C1 segment of cervical spinal cord (tissue), 14 donors: ENCODE measurements around the gene TNPO1.

Experiments
- DNase-seq, 14 donors: peaks; one replicate each; lab custom pipeline; 2025; lab: John Stamatoyannopoulos, UW

Gene TNPO1

DNA sequence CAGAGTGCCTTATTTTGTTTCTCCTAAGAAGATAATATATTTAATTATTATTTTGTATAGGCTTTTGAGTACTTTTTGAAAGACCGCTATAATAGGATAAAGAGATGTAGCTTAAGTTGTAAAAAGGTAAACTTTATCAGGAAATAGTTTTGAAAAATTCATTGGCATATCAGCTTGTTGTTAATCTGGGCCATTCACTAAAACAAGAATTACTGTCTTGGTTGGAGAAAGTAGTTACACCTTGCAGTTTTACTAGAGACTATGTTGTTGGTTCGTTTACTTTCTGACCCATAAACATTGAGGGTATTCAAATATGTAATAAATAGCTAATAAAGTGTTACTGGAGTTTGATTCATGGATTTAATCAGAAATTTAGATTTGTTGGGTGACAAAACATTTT, 33.7 kb downstream of the TNPO1 start:
- no peak for DNase-seq

DNA sequence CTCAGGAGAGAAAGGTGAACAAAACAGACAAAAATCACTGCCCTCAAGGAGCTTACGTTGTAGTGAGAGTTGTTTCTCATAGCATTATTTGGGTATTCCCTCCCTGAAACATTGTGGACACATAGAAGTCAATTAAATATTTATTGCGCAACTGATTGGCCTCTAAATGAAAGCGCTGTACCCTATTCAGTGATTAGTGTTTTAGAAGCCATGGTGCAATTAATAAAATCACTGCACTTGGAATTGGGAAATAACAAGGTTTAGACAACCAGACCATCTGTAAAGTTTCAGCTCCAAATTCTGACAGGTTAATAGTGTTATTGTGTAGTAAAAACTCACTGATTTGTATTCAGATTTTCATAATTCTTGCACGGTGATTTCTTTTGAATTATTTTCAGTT, 35.9 kb downstream of the TNPO1 start:
- DNase-seq: no peak

GRCh38 chr5:72854419-72854818, 38.0 kb downstream of the TNPO1 start:
- no peak for DNase-seq

DNA sequence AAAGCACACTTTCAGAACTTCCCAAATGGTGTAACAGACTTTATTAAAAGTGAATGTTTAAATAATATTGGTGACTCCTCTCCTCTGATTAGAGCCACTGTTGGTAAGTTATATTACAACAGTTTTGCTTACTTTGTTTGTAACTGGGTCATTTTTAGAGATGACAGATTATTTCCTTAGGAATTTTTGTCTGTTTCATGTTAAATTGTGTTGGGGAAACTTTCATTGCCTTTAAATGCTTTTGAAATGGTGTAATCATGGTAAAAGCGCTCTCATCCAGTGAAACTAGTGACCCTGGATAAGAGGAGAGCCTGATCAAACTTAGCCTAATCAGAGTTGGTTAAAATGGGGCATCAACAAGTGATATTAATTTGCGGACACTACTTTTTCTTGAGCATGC, 39.4 kb downstream of the TNPO1 start:
- no peak for DNase-seq

DNA sequence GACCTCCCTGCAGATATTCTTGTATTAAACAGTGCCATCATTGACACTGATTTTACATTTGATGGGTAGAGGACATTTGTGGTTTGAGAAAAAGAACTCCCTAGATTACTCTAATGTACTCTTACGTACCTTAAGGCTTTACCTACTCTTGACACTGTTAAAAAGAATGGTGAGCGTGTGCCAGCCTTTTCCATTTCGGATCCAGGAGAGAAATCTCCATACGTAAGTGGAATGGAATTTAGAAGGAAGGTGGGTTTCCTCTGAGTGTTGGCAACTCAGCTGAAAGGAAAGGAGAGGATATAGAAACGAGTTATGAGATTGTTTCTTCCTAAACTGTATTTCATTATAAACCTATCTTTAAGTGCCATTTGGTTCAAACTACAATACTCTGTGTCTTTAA, 40.9 kb downstream of the TNPO1 start:
- no peak for DNase-seq

- no peak for DNase-seq
These were observed 42.7 kb downstream of the TNPO1 start for GRCh38 chr5:72859127-72859526.

DNA sequence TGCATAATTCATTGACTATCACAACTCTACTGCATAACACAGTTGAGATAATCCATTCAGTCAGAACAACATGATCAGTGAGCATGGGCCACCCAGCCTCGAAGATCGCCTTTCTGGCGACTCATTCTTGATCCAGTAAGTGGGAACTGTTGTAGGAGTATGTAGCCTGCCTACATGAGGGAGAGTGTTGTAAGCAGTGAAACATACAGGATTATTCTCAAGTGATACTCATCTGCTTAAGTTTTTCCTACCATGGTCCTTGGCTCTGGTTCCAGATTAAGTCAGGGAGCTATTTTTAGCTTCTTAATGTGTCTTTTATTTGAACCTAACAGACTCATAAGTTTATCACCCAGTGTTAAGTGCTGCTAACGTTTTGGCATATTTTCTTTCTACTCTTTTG, 44.0 kb downstream of the TNPO1 start:
- DNase-seq: no peak

DNA sequence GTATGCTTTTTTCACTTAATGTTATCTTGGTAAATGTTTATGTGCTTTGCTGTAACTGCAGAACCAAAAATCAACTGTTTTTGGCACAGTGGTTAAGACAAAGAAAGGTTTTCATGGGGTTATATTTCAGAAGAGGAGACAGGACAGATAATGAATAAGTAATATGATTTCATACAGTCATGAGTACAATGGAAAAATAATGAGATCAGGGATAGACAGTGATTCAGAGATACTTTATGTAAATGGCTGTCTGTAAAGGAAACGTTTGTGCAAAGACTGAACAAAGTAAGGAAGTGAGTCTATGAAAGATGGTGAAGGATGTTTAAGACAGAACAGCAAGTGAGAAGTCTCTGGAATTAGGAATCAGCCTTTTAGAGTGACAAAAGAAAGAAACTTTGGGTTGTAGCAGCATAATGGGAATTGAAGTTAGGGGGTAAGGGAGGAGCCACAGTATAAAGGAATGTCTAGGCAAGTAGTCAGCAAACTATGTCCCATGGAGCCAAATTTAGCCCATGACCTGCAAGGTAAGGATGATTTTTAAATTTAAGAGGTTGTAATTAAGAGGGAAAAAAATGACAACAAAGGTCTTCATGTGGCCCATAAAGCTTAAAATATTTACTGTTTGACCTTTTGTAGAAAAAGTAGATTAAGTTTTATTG, 55.0 kb downstream of the TNPO1 start:
- no peak for DNase-seq

- peak in 3 of 14 donors; percentile 2 to 14 (median 3) for DNase-seq
These were observed 62.4 kb downstream of the TNPO1 start for GRCh38 chr5:72878854-72879253.

DNA sequence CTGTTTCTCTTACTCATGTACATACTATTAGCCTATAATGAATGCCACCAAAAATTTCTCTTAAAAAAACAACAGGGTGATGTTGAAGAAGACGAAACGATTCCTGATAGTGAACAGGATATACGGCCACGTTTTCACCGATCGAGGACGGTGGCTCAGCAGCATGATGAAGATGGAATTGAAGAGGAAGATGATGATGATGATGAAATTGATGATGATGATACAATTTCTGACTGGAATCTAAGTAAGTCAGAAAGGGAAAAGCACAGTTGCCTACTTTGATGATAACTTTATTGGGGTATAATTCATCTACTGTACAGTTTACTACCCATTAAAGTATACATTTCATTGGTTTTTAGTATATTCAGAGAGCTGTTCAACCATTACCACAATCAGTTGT, 66.5 kb downstream of the TNPO1 start:
- no peak for DNase-seq

DNA sequence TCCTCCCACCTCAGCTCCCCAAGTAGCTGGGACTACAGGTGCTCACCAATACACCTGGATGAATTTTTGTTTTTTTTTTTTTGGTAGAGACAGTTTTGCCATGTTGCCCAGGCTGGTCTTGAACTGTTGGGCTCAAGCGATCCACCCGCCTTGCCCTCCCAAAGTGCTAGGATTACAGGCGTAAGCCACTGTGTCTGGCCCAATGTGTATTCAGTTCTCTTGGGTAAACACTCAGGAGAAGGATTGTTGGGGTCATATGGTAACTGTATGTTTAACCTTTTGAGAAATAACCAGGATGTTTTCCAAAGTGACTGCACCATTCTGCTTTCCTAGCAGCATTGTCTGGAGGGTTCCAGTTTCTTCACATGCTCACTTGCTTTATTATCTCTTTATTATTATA, 67.4 kb downstream of the TNPO1 start:
- DNase-seq: no peak

GRCh38 chr5:72884892-72885291, 68.4 kb downstream of the TNPO1 start:
- DNase-seq: no peak

DNA sequence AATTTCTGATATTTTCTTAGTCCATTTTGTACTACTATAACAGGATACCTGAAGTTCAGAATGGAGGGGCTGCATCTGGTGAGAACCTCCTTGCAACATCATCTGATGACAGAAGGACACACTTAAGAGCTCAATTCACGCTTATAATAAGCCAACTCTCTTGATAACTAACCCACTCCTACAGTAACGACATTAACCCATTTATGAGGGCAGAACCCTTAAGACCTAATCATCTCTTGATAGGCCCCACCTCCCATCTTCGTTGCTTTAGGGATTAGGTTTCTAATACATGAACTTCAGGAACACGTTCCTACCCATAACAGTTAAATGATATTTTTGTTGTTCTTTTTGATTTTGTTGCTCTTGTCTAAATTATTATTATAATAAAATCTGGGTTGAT, 69.4 kb downstream of the TNPO1 start:
- no peak for DNase-seq

DNA sequence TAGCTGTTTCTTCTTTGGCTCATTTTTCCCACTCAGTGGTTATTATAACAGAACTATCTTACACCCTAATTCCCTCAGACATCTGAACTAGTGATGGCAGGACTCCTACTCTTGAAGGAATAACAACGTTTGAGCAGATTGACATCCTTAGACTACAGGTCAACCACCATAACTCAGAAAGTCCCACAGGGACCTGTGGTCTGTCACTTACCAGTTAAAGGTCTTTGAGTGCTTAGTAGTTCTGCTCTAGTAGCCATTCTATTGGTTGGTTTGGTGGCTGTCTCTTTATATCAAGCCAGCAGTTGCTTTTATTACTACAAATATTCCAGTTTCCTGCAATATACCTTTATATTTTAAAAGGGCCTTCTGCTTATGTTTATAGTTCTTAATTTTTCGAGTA, 72.1 kb downstream of the TNPO1 start:
- no peak for DNase-seq

GRCh38 chr5:72889324-72889723, 72.9 kb downstream of the TNPO1 start:
- no peak for DNase-seq

- DNase-seq: no peak
These were observed 76.4 kb downstream of the TNPO1 start for GRCh38 chr5:72892846-72893245.

GRCh38 chr5:72895758-72896157, 79.3 kb downstream of the TNPO1 start:
- DNase-seq: no peak

- DNase-seq: no peak
These were observed 90.3 kb downstream of the TNPO1 start for GRCh38 chr5:72906806-72907205.

- DNase-seq: no peak
These were observed 92.2 kb downstream of the TNPO1 start for GRCh38 chr5:72908664-72909063.

DNA sequence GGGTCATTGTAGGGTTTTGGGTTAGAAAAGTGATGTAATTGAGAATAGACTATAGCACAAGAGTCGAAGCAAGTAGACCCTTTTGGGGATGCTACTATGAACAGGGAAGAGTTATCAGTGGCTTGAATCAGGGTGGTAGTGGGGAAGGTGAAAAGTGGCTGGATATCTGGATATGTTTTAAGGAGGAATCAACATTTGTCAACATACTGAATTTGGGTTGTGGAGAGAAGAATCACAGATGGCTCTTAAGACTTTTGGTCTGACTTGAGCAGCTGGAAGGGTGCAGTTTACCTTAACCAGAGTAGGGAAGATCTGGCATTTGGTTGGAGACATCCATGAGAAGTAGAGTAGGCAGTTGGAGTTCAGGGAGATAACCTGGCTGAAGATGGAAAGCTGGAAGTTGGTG, 100.9 kb downstream of the TNPO1 start:
- DNase-seq: no peak

- DNase-seq: no peak
These were observed 104.4 kb downstream of the TNPO1 start for GRCh38 chr5:72920690-72921502.

DNA sequence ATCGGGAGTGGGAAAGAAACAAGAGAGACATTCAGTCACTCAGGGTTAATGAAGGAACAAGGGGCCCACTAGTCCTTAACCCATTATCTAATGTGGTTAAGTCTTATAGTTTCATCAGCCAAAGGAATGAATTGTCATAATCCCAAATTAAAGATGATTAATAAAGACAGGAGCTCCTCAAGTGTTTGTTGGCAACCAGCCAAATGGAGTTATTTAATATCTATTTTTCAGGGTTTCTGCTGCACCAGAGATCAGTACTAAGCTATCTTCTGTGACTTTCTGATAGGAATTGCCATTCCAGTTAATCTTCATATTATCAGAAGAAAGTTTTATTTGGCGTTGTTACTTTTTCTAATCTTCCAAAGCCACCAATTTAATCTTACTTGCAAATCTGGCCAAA, 105.4 kb downstream of the TNPO1 start:
- DNase-seq: no peak

DNA sequence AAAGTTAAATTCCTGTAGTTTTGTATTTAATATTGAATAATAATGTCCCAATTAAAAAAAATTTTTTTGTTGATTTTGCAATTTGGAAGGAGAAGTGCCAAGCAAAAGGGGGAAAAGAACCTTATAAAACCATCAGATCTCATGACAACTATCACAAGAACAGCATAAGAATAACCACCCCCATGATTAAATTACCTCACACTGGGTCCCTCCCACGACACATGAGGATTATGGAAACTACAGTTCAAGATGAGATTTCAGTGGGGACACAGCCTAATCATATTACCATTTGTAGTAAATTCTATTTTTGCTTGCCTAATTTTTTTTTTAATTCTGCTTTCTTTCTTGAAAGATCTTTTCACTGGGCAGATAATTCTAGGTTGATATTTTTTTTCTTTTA, 106.0 kb downstream of the TNPO1 start:
- no peak for DNase-seq
